Kidney (tissue), 14 donors: ENCODE data around the gene CFAP20DC. TPM values are rescaled to one million over a fixed set of nuclear protein-coding genes. Genes with fewer than 3 reads are reported as not detected.

ENCODE experiments used
- DNase-seq, 5 donors: peaks; one replicate each; pipeline ENCODE4 v3.0.0-alpha.2; 2013 to 2020
- FAIRE-seq: peaks from 2 replicates; lab custom pipeline; 2012; peaks lifted over from hg19 to GRCh38; lab: Jason Lieb, UNC
- H3K27ac ChIP-seq, 2 donors: one replicate each; pipeline ENCODE4 v1.7.0; 2013; ENCODE audit warnings: low read depth in 2 of 2, low read length in 2 of 2, inconsistent platforms in 1 of 2
- H3K27me3 ChIP-seq: one replicate; pipeline ENCODE4 v1.7.1; 2013; ENCODE audit warnings: low read length, inconsistent platforms; ENCODE audit not compliant: control insufficient read depth, insufficient read depth
- H3K36me3 ChIP-seq, 3 donors: one replicate each; pipeline versions ENCODE4 v1.7.0 to v1.7.1; 2013; ENCODE audit warnings: low read length in 3 of 3, control low read depth in 1 of 3, inconsistent platforms in 1 of 3; ENCODE audit not compliant: insufficient read depth in 3 of 3, control insufficient read depth in 2 of 3
- H3K4me1 ChIP-seq, 3 donors: one replicate each; pipeline versions ENCODE4 v1.7.0 to v1.7.1; 2013; ENCODE audit warnings: low read length in 3 of 3, inconsistent platforms in 1 of 3, low read depth in 1 of 3; ENCODE audit not compliant: control insufficient read depth in 2 of 3, insufficient read depth in 2 of 3
- H3K4me3 ChIP-seq, 3 donors: one replicate each; pipeline versions ENCODE4 v1.7.0 to v1.8.1; 2013; ENCODE audit warnings: low read length in 3 of 3, control low read depth in 1 of 3, inconsistent platforms in 1 of 3
- H3K9ac ChIP-seq, 3 donors: one replicate each; pipeline versions ENCODE4 v1.7.0 to v1.7.1; 2013; ENCODE audit warnings: low read length in 3 of 3, control low read depth in 1 of 3, inconsistent platforms in 1 of 3
- H3K9me3 ChIP-seq, 3 donors: one replicate each; pipeline versions ENCODE4 v1.7.0 to v1.7.1; 2013; ENCODE audit warnings: low read length in 3 of 3, control low read depth in 1 of 3, inconsistent platforms in 1 of 3; ENCODE audit not compliant: control insufficient read depth in 2 of 3, insufficient read depth in 1 of 3
- CTCF ChIP-seq: IDR thresholded peaks from 3 replicates; pipeline ENCODE4 v1.5.1; 2012; ENCODE audit warnings: mild to moderate bottlenecking, moderate library complexity, borderline replicate concordance; ENCODE audit not compliant: insufficient read depth; ENCODE audit errors: extremely low read depth
- intact Hi-C: fragments of 100-400 bp; cut with DNase I; formaldehyde crosslinking; loops from one replicate; pipeline ENCODE4 v1.11.1; 2022
- polyA plus RNA-seq: library from polyadenylated mRNA; stranded (reverse); fragments of 350-450 nt; fragmentation: Illumina TruSeq; extraction: RNeasy Lipid Tissue Mini Kit (QIAGEN cat#74804); gene quantifications from one replicate; pipeline ENCODE4 v1.2.3, GENCODE V29; 2014; ENCODE audit warnings: low read depth, low replicate concordance; ENCODE audit not compliant: insufficient read depth
- total RNA-seq: library from RNA; stranded (reverse); fragmentation: NEBNext Ultra II Directional; extraction: Animal tissue kit (Norgen Biotek cat#: 25700); gene quantifications from one replicate; pipeline ENCODE4 v1.2.1, GENCODE V29; 2021
- donor health status: control.
- donor health status: control.
- donor health status: control.
- donor health status: control.
- donor health status: control.
- donor health status: DM: yes; HTN: yes; CAD: no.
- donor health status: Normal renal cell carcinoma (clear cell type).

CFAP20DC gene
- total and polyA plus RNA-seq, 2 donors from 2014 or later = 0.73 to 3.2 TPM

DNA sequence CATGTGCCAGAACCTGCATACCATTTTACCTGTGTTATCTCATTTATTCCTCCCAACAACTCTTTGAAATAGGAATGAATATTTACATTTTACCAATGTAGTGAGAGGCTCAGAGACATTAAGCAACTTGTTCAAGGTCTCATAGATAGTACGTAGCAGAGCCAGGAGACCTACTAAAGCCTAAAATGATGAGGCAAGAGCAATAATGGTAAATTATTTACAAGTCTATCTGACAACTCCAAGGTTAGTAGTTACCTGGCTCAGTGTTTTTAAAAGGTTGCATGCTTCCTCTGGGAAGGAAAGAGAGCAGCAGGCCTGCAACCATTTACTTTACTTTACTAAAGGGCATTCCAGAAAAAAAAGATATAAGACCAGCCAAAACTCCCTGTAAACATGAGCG is 103.0 kb downstream of the CFAP20DC start:
- H3K36me3 ChIP-seq = no peaks in the 10 kb centered on the region
- H3K9me3 ChIP-seq = no peaks in the 10 kb centered on the region
- intact Hi-C loops = no loop called here
- FAIRE-seq (no peak), DNase-seq (no peak)
- H3K27ac ChIP-seq = no peak overlapping the region
- no peaks in the 10 kb centered on the region for H3K27me3 ChIP-seq
- no peak overlapping the region for H3K9ac ChIP-seq
- H3K4me3 ChIP-seq = no peak overlapping the region
- no peaks in the 10 kb centered on the region for H3K4me1 ChIP-seq
- no peak for TF ChIP-seq CTCF

DNA sequence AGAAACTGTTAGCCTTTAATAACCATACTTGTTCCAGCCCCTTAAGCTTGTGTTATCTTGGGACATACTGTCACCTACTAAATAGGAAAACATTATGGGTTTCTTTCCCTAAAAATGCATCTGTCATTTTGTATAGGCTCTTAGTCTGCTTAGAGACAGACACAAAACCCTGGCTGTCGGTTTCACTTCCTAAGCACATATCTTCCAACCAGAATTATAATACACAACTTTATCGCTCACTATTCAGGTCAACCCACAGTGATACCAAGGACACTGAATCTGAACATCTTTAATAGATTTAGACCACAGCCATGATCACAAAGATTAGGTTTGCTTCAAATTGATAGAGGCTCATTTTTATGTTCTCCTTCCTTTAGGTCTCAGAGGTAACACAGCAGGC is 111.8 kb downstream of the CFAP20DC start:
- FAIRE-seq (no peak), DNase-seq (no peak)
- TF ChIP-seq CTCF = no peak
- no peak overlapping the region for H3K9ac ChIP-seq
- intact Hi-C loops = no loop called here
- no peaks in the 10 kb centered on the region for H3K9me3 ChIP-seq
- H3K4me1 ChIP-seq = no peaks in the 10 kb centered on the region
- no peaks in the 10 kb centered on the region for H3K36me3 ChIP-seq
- H3K27ac ChIP-seq = no peak overlapping the region
- no peaks in the 10 kb centered on the region for H3K27me3 ChIP-seq
- H3K4me3 ChIP-seq = no peak overlapping the region

DNA sequence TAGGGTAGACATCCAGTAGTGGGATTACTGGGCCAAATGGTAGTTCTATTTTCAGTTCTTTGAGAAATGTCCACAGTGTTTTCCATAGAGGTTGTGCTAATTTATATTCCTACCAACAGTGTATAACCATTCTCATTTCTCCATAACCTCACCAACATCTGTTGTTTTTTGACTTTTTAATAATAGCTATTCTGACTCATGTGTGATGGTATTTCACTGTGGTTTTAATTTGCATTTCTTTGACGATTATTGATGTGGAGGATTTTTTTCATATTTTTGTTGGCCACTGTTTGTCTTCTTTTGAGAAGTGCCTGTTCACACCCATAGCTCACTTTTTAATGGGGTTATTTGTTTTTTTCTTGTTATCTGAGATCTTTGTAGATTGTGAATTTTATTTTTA is 125.2 kb downstream of the CFAP20DC start:
- Histone ChIP-seq H3K36me3 (no peaks in the 10 kb centered on the region), H3K27me3 (no peaks in the 10 kb centered on the region), H3K27ac (no peak overlapping the region), H3K4me3 (no peak overlapping the region), H3K9ac (no peak overlapping the region), H3K4me1 (no peaks in the 10 kb centered on the region), H3K9me3 (peaks cover 0 to 2% (median 0%) of the 10 kb centered on the region in 3 donors)
- intact Hi-C loops = no loop called here
- FAIRE-seq = no peak
- no peak for DNase-seq
- no peak for TF ChIP-seq CTCF

GRCh38 chr3:58900386-58900785 is 149.4 kb downstream of the CFAP20DC start:
- Histone ChIP-seq H3K4me1 (no peaks in the 10 kb centered on the region), H3K36me3 (no peaks in the 10 kb centered on the region), H3K9ac (no peak overlapping the region), H3K4me3 (no peak overlapping the region), H3K9me3 (peaks cover 0 to 4% (median 0%) of the 10 kb centered on the region in 3 donors), H3K27me3 (no peaks in the 10 kb centered on the region), H3K27ac (no peak overlapping the region)
- intact Hi-C loops = no loop called here
- FAIRE-seq (no peak), DNase-seq (peak in 1 of 5 donors; percentile 1)
- TF ChIP-seq CTCF = no peak
